NB4 (cell line): Measurements from ENCODE around the gene FRMPD1.

Experiments
- DNase-seq: peaks from one replicate; pipeline ENCODE4 v3.0.0; 2010; ENCODE audit warnings: low read depth
- H3K4me3 ChIP-seq: one replicate; pipeline ENCODE4 v1.5.1; 2011; ENCODE audit warnings: mild to moderate bottlenecking, low read depth, low read length, moderate library complexity
- CTCF ChIP-seq: IDR thresholded peaks from one replicate; pipeline ENCODE4 v1.5.1; 2012; ENCODE audit warnings: low read depth, low read length
- MAX ChIP-seq: IDR thresholded peaks from 2 replicates; pipeline ENCODE4 v1.6.1; 2011; ENCODE audit warnings: low read depth, low read length
- MYC ChIP-seq: IDR thresholded peaks from 2 replicates; pipeline ENCODE4 v1.6.1; 2011; ENCODE audit warnings: low read depth, low read length
- POLR2A ChIP-seq: IDR thresholded peaks from 2 replicates; pipeline ENCODE4 v1.6.1; 2011; ENCODE audit warnings: mild to moderate bottlenecking; ENCODE audit not compliant: insufficient read length; ENCODE audit errors: extremely low read depth

Gene FRMPD1

GRCh38 chr9:37656936-37657335 is 6.2 kb downstream of the FRMPD1 start:
- no peak for TF ChIP-seq POLR2A
- TF ChIP-seq CTCF: no peak
- TF ChIP-seq MYC: no peak
- no peak for TF ChIP-seq MAX
- DNase-seq: no peak
- H3K4me3 ChIP-seq: no peak overlapping the region

GRCh38 chr9:37660691-37661090 is 9.9 kb downstream of the FRMPD1 start:
- no peak for TF ChIP-seq CTCF
- TF ChIP-seq MAX: no peak
- TF ChIP-seq POLR2A: no peak
- no peak for TF ChIP-seq MYC
- no peak for DNase-seq
- H3K4me3 ChIP-seq: no peak overlapping the region

GRCh38 chr9:37663926-37664325 is 13.2 kb downstream of the FRMPD1 start:
- no peak overlapping the region for H3K4me3 ChIP-seq
- TF ChIP-seq POLR2A (no peak), CTCF (no peak), MYC (no peak), MAX (no peak)
- DNase-seq: no peak

- no peak for DNase-seq
- H3K4me3 ChIP-seq: no peak overlapping the region
- TF ChIP-seq MAX (no peak), MYC (no peak), POLR2A (no peak), CTCF (no peak)
Observed at GRCh38 chr9:37667706-37668105, 17.0 kb downstream of the FRMPD1 start.

GRCh38 chr9:37668116-37668601 is 17.4 kb downstream of the FRMPD1 start:
- no peak overlapping the region for H3K4me3 ChIP-seq
- DNase-seq: no peak
- TF ChIP-seq MYC: no peak
- no peak for TF ChIP-seq POLR2A
- no peak for TF ChIP-seq CTCF
- no peak for TF ChIP-seq MAX

- DNase-seq: no peak
- H3K4me3 ChIP-seq: no peak overlapping the region
- no peak for TF ChIP-seq MAX
- no peak for TF ChIP-seq POLR2A
- TF ChIP-seq MYC: no peak
- TF ChIP-seq CTCF: no peak
Observed at GRCh38 chr9:37669232-37669631, 18.5 kb downstream of the FRMPD1 start.
